RPMI7951 (cell line): Measurements from ENCODE around the gene ZBP1. TPM values are rescaled to one million over a fixed set of nuclear protein-coding genes. Genes with fewer than 3 reads are reported as not detected.

Experiments
- DNase-seq: peaks from one replicate; pipeline ENCODE4 v3.0.0-alpha.2; 2012; ENCODE audit warnings: low read depth
- total RNA-seq: library from RNA; depleted of rRNA; stranded (reverse); fragments of >200 nt; shearing (Covaris generic); gene quantifications from 2 replicates; pipeline ENCODE4 v1.2.3, GENCODE V29; 2014

ZBP1 gene
- total RNA-seq, 1 experiment from 2014 or later = not detected

DNA sequence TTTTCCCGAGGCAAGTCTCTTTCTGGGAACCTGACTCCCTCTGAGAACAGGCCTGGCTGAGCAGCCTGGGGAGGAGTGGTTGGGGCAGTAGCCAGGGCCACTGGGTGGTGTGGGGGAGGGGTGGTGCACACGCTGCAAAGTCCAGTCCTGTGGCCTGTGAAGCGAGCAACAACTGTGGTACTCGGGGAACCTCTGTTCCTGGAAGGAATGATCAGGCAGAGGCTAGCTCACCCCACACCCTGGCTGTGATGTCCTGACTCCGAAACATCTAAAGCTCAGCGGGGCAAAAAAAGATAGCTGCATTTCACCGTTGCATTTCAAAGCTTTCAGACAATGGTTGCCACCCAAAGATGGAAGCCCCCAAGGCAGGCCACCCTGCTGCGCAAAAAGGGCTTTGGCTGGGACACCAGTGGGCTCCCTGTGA lies 33.8 kb downstream of the ZBP1 start:
- DNase-seq = no peak

DNA sequence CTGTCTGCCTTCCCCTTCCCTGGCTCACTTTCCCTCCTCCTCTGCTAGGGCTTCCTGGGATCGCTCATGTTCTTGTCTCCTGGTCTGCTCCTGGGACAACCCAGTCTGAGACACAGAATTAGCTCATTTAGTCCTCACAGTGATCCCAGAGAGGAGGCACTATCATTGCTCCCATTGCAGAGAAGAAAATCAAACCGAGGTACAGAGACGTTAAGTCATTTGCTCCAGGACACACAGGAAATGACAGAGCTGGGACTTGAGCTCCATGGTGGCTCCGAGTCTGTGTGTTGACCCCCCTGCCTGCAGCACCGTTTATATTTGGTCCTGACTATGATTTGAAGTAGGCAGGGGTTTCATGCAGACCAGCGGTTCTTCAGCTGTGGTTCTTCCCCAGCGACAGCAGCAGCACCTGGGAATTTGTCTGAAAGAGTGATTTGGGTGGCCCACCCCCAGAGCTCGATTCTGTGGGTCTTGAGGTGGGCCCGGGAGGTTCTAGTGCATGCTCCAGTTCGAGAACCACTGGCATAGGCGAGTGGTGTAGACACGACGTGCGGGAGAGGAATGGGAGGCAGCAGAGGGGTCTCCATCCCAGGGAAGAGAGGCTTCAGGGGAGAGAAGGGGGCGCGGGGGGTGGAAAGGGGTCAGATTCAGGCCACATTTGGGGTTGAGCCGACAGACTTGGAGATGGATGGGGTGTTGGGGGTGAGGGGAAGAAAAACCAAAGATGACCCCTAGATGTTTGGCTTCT lies 34.6 kb downstream of the ZBP1 start:
- no peak for DNase-seq

DNA sequence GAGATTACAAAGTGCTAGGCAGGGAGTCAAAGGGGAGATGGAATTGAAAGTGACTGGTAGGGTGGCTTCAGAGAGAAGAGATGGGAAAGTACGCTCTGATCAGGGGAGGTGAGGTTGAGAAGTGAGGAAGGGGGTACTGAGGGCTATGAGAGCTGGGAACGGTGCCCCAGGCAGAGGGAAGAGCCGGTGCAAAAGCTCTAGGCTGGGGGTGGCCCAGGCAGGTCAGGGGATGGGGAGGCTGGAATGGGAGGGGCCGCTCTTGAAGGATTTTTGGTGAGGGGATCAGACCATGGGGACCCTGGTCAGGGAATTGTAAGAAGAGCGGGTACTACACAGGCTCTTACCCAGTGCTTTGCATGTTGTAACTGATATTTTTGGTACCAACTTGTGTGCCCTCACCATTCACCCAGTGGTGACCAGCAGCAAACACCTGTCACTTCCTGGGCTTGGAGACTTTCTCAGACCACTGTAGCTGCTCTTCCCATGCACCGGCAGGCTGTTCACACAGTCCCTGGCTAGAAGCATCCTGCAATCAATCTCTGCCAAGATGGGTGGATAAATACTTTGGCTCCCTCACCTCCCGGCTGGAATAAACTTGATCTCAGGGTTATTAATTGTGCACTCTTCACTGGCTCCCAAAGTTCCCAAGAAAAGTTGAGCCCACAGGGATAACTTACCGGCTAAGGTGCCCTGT lies 35.3 kb downstream of the ZBP1 start:
- DNase-seq = no peak

- DNase-seq = no peak
Observed at GRCh38 chr20:57583289-57584257, 36.7 kb downstream of the ZBP1 start.

DNA sequence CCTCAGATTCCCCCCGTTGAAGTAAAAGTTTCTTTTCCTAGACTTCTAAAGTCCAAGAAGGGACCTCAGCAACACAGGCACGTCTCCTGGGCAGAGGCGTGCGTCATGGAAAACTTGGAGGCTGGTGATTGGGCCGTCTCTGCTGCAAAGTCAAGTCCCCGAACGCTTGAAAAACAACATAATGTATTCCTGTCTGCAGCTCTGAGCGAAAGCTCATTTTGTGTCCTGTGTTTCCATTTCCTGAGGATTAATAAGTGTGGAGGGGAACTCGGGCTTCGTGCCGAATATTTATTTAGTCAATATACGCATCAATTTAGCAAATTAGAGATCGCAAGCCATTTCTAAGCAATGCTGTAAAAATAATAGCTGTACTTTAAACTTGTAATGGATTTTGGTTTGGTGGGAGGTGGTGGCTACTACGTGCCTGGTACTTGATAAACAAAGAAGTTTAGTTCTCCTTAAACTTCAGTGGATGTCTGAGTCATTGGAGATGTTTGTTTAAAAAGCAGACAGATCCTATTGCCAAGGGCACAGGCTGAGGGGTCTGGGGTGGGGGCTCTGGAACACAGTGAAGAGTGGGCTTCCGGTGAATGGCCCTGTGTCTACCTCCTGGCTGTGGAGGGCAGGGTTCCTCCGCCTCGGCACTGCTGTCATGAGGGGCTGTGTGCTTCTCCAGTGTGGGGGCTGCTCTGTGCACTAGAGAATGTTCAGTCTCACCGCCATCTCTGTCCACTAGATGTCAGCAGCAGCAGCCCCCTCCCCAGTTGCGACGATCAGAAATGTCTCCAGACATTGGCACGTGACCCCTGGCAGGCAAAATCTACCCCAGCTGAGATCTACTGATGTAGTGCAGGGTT lies 37.6 kb downstream of the ZBP1 start:
- peak; percentile 55 for DNase-seq

GRCh38 chr20:57582029-57582378 lies 38.2 kb downstream of the ZBP1 start:
- DNase-seq = no peak

- DNase-seq = no peak
Observed at GRCh38 chr20:57581202-57582028, 38.8 kb downstream of the ZBP1 start.

DNA sequence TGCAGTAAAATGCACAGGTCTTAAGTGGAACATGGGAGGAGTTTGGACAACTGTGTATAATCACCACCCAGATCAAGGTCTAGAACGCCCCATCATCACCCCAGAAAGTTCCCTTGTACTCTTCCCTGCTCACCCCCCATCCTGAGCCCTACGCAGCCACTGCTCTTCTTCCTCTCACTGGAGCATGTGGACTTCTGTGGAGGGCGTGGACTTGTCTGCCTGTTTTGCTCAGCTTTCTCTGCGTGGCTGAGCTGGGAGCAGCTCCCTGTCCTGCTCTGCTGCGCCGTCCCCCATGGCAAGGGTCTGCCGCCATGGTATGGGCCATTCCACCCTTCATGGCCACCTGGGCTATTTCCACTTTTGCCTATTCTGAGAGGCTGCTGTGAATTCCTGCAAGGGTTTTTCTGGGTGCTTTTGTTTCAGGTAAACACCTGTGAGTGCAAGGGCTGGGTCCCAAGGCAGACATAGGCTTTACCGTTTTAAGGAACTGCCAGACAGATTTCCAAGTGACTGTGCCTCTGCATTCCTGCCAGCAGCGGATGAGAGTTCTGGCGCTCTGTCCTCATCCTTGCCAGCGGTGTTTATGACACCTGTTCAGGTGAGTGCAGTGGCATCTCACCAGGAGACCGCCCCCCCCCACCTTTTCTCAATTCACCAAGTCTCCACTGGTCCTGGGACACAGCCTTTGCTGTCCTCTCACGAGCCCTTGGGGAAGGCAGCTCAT lies 39.6 kb downstream of the ZBP1 start:
- no peak for DNase-seq

- DNase-seq = no peak
Observed at GRCh38 chr20:57579898-57580447, 40.3 kb downstream of the ZBP1 start.

DNA sequence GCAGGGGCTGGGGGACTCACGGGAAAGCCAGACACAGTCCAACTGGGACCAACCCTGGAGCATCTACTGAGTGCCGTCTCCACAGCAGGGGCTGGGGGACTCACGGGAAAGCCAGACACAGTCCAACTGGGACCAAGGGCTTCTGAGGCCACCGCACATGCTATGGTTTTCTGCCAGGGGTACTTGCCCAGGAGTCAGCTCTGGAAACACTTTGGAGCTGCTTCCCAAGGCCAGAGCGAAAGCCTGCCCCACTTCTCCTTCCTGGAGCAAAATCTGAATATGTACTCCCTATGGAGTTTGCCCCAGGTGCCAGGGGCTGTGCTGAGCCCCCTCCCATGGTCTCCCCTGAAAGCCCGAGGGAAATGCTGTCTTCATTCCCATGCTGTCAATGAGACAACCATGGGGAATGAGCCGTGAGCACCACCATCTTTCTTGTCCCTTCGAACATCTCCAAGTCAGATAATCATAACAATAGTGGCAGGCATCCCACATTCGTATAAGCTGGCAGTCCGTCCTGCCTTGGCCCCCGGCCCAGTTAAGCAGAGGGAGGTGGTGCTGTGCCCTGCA lies 40.8 kb downstream of the ZBP1 start:
- DNase-seq = no peak

GRCh38 chr20:57578476-57579165 lies 41.6 kb downstream of the ZBP1 start:
- no peak for DNase-seq

GRCh38 chr20:57577679-57578475 lies 42.3 kb downstream of the ZBP1 start:
- DNase-seq = no peak

DNA sequence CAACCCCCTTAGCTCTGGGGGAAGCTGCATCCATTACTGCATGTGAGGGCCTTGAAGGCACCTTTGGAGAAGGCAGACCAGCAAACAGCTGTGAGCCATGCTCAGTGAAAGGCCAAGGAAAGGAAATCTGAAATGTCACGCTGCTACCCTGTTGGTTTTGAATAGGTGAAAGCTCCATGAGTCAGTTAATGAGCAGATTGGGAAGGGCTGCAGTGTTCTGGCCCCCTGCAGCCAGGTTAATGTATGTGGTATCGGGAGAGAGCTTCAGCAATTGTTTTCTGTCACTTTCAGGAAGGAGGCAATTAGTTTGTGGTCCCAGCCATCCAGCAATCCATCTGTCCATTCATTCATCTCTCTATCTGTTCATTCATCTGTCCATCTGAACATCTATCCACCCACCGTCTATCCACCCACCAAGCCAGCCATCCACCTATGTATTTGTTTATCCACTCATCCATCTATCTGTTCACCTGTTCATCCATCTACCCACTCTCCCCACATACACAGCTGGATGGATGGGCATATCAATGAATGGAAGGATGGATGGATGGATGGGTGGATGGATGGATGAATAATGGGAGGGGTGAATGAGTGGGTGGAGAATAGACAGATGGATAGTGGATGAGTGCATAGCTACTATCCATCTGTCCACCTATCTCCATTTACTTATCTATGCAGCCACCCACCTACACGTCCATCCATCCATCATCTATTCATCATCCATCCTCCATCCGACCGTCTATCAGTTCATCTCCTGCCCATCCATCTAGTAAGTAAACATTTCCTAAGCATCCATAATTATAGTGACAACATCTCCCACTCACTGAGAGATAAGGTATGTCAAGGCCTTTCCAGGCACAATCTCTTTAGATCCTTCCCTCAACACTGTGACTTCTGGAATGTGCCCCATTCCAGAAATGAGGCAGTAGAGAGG lies 43.3 kb downstream of the ZBP1 start:
- no peak for DNase-seq

DNA sequence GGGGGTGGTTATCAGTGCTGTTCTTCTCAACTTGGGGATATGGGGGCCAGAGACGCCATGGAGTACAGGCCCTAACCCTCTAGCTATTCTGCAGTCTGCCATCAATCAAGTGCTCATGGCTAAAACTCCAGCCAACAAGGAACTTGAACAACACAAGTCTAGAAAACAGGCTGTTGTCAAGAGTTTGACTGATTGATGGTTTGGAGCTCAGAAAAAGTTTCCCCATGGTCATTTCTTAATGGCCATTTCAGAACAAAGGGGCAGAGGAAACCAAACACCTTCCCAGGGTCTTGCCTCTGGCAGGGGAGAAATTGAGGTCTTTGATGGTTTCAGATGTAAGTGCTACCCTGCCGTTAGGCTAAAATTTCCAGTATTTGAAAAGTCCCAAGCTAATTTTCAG lies 44.2 kb downstream of the ZBP1 start:
- DNase-seq = no peak

GRCh38 chr20:57574954-57575353 lies 45.3 kb downstream of the ZBP1 start:
- no peak for DNase-seq

- no peak for DNase-seq
Observed at GRCh38 chr20:57573894-57574293, 46.3 kb downstream of the ZBP1 start.

DNA sequence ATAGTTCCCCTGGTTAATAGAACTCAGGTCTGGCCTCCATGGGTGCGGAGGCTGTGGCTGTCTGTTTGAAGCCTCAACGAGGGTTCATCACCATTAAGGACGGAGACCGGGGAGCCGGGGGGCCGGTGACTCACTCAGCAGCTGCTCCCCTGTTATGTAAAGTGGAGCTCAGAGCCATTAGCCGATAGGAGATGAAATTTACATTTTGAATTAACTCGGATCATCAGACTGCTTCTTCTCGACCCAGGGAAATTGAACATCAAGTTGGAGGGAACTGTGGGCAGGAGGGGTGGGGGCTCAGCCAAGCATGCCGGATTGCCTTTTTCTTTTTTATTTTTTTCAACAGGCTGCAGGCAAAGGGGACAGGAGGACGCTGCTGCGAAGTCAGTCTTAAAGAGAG lies 47.0 kb downstream of the ZBP1 start:
- no peak for DNase-seq
